ACHN (cell line): ENCODE measurements around the gene MLYCD.
"Not testable (repeated sequence)": the region's sequence is repeated elsewhere in the genome, so short reads cannot be mapped to it uniquely, and the experiment has no call there.

Experiments
- DNase-seq: peaks from one replicate; pipeline ENCODE4 v3.0.0-alpha.2; 2015
- in situ Hi-C: cut with HindIII; loops from 2 replicates; pipeline ENCODE4 v1.10.0; 2017; ENCODE audit warnings: low sequenced_read_pairs, low pct_ligation_motif_present, low pct_unique_long_range_greater_than_20kb

MLYCD gene

GRCh38 chr16:83934684-83934977 is 35.7 kb downstream of the MLYCD start:
- in situ Hi-C loops: no loop called here
- DNase-seq: no peak

GRCh38 chr16:83935005-83935857 is 36.3 kb downstream of the MLYCD start:
- in situ Hi-C loops: no loop called here
- no peak for DNase-seq

DNA sequence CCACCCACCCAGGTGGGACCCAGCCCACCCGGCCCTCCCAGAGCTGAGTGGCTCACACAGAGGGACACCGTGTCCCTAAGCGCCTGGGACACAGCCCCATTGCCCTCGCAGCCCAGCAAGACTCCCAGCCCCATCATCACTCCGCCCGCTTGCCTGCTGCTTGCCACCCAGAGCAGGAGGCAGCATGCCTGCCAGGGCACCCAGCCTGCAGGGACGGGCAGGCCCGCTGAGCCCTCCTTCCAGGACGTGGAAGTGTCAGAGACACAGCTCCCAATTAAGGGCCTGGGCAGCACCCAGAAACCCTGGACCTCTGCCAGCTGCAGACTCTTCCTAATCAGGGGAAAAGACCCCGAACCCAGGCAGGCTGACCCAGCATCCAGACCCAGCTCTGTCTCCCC is 36.9 kb downstream of the MLYCD start:
- DNase-seq: no peak
- in situ Hi-C loops: no loop called here

- in situ Hi-C loops: no loop called here
- no peak for DNase-seq
These were observed 37.8 kb downstream of the MLYCD start for GRCh38 chr16:83936581-83937165.

- in situ Hi-C loops: no loop called here
- no peak for DNase-seq
These were observed 38.4 kb downstream of the MLYCD start for GRCh38 chr16:83937267-83937666.

DNA sequence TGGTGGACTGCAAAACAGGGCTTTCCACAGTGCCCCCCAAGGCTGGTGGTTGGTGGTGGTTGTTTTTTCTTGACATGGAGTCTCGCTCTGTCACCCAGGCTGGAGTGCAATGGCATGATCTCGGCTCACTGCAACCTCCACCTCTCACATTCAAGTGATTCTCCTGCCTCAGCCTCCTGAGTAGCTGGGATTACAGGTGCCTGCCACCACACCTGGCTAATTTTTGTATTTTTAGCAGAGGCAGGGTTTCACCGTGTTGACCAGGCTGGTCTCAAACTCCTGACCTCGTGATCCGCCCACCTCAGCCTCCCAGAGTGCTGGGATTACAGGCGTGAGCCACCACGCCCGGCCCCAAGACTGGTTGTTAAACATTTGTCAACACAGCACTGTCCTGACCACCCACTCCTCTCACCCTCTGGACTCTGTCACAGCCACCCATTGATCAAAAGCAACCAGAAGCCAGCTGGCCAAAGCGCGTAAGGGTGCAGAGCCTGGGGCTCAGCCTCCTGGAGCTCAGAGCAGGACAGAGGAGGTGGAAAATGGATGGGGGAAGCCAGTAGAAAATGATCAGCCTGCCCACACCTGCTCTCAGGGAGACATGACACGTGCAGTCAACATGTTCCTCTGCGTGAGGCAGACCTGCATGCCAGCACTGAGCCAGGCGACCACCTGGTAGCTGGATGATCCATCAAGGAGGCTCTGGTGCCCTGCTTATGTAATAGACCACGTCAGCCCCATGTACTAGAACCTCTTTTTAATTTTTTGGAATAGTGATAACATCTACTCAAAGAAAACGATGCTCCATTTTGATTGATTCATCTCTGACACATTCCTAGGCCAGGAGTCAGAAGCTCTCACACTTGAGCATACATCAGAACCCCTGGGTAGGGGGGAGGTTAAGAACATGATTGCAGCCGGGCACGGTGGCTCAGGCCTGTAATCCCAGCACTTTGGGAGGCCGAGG is 39.3 kb downstream of the MLYCD start:
- in situ Hi-C loops: no loop called here
- no peak for DNase-seq

- no peak for DNase-seq
- in situ Hi-C loops: no loop called here
These were observed 40.4 kb downstream of the MLYCD start for GRCh38 chr16:83939266-83939855.

- in situ Hi-C loops: no loop called here
- DNase-seq: no peak
These were observed 41.2 kb downstream of the MLYCD start for GRCh38 chr16:83940119-83940518.

DNA sequence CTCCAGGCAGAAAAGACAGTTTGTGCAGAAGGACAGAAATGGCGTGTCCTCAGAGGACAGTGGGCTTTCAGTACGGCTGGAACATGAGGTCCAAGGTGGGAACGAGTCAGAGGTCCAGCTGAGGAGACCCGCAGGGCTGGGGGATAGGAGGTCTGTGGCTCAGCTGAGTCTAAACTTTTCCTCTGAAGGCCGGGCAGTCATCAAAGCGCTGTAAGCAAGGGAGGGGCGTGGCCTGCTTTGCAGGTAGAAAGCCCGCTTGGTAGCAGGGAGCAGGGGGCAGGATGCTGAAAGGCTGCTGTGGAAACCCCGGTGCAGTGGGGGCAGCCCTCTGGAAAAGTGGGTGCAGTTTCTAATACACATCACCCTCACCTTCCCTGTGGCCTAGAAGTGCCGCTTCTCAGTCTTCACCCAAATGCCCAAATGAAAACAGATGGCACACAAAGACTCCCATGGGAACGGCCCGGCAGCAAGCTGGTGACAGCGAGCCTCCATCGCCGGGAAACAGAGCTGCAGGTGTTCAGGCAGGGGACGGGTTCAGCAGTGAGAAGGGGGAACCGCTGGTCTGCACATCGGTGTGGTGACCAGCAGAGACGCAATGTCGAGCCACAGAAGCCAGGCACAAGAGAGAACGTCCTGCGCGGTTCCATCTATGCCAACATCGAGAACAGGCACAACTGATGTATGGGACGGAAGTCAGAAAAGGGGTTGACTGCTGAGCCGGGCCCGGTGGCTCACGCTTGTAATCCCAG is 41.9 kb downstream of the MLYCD start:
- DNase-seq: no peak
- in situ Hi-C loops: no loop called here

GRCh38 chr16:83941546-83941945 is 42.6 kb downstream of the MLYCD start:
- in situ Hi-C loops: not testable (repeated sequence)

DNA sequence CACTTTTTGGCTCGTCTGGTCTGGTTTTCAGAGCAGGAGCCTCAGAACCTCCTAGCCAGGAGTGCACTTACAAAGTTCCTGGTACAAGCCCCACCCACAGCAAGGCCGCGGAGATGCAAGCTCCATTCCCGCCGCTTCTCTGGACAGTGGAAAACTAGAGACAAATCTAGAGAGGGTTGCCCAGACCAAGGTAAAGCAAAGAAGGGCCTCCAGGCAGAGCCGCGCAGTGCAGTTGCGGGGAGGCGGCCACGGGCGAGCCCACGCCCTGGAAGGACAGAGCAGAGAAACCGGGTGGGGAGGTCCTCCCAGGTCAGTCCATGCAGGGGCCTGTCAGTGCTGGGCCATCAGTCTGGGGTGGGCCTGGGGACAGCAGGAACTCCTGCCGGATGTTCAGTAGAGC is 43.2 kb downstream of the MLYCD start:
- in situ Hi-C loops: no loop called here
- no peak for DNase-seq

More at GRCh38 chr16:83941546-83941945, 42.6 kb downstream of the MLYCD start:
- not testable (repeated sequence) for DNase-seq

DNA sequence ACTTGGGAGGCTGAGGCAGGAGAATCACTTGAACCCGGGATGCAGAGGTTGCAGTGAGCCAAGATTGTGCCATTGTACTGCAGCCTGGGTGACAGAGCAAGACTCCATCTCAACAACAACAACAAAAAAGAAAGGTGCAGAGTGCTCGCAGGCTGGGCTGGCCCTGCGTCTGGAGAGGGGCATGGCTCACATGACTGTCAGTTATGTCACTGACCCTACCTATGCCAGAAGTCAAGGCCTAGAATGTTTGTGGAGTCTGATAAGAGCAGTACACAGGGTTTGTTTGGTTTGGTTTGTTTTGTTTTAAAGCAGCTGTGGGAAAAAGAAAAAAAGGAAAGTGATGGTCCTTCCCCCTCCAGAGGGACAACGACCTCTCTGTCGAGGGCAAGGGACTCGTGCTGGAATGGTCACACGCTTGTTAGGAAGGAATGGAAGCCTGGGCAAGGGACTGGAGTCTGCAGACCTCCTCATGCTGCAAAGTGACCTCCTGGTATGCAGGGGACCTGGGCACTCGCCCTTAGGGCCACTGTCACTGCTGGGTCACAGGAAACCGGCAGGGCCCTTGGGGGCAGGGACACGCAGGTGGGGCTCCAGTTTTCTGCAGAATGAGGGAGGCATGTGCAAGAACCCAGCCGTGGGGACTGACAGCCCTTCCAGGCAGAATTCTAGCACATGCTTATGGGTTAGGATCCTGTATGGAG is 44.0 kb downstream of the MLYCD start:
- no peak for DNase-seq
- in situ Hi-C loops: no loop called here

GRCh38 chr16:83943516-83944050 is 44.7 kb downstream of the MLYCD start:
- no peak for DNase-seq
- in situ Hi-C loops: no loop called here

GRCh38 chr16:83945587-83945986 is 46.7 kb downstream of the MLYCD start:
- no peak for DNase-seq
- in situ Hi-C loops: no loop called here

DNA sequence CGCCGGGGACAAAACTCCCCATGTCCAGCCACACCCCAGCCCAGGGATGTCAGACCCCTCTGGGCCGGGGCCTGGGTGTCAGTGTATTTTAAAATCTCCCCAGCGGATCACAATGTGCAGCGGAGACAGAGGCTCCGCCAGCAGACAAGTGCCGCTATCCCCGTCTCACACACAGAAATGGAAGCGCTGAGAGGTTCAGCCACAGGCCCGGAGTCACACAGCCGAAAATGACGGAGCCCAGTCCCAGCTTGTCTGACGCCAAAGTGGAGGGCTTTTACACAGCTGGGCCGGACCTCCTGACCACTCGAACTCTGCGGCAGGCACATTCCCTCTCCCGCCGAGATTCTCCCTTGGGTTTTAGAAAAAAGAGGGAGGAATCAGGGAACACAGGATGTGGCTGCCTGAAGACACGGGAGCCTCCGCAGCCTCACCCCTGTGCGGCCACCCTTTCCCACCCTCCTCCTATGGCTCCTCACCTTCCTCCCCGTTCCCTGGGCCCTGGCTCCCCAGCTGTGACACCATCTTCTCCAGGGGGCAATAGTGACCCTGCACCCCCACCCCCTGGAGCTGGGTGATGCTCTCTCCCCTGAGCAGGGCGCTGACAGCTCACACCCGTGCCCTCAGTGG is 47.4 kb downstream of the MLYCD start:
- no peak for DNase-seq
- in situ Hi-C loops: no loop called here

- no peak for DNase-seq
- in situ Hi-C loops: no loop called here
These were observed 48.1 kb downstream of the MLYCD start for GRCh38 chr16:83946781-83947566.
